ENCODE results near the gene KRT86.

Gene KRT86

GRCh38 chr12:52274521-52275120 lies at the start of gene KRT86:
Gene KRT86, plus strand, starts transcription at chr12:52274645. Its CDS starts 27,272 bp downstream, at chr12:52301917.
- no peak for DNase-seq (ENCODE audit: low read depth in 2 of 2)

DNA sequence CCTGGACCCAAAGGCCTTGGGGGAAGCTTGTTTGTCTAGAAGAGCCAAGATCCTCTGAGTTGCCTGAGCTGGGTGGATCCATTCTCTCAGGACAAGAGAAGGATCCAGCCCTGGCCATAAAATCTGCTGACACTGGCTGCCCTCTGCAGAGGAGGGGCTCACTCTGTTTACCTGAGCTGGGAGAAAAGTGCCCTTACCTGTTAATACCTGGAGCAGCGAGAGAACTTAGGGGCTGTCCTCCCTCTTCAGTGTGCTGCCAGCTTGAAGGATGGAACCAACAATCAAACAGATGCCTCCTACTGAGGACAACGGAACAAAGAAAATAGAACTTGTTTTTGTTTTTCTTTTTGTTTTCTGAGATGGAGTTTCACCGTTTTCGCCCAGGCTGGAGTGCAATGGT lies 48.7 kb upstream of the KRT86 start:
- DNase-seq (ENCODE audit: low read depth in 2 of 2): no peak

DNA sequence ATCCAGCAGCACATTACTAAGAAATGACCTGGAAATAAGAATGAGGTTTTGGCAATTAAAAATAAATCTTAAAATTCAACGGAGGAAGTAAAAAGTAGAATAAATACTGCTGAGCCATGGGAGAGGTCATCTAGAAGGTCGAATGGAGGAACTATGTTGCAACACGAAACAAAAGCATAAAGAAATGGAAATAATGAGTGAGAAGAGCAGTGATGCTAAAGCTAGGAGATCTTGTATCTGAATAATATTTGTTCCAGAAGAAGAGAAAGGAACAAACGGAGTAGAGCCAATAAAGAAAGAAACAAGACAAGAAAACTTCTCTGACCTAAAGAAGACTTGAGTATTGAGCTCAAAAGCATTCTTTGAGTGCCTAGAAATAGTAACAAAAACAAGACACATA lies 48.0 kb upstream of the KRT86 start:
- DNase-seq (ENCODE audit: low read depth in 2 of 2): no peak

DNA sequence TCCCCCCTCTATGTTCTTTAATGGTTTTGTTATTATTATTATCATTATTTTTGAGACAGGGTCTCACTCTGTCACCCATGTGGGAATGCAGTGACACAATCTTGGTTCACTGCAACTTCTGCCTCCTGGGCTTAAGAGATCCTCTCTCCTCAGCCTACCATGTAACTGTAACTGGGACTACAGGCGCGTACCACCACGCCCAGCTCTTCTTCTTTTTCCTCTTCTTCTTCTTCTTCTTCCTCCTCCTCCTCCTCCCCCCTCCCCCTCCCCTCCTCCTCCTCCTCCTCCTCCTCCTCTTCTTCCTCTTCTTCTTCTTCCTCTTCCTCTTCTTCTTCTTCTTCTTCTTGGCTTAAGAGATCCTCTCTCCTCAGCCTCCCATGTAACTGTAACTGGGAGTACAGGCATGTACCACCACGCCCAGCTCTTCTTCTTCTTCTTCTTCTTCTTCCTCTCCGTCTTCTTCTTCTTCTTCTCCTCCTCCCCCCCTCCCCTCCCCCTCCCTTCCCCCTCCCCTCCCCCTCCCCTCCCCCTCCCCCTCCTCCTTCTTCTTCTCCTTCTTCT lies 46.8 kb upstream of the KRT86 start:
- DNase-seq (ENCODE audit: low read depth in 2 of 2): no peak

DNA sequence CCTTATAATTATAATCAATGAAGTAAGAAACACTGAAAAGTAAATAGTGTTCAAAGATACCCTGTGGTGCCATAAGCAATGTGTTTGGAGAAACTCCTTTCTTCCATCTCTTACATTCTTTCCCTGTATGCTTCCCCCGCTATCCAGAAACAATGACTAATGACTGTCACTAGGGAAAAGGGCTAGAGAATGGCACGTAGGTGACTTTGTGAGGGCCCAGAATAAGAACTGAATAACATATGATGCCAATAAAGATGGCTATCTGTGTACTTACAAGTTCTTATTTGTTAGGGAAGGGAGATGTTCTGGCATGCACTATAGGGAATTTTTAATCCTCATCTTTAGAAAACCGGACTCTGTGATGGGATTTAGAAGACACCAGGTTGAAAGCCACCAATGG lies 46.1 kb upstream of the KRT86 start:
- no peak for DNase-seq (ENCODE audit: low read depth in 2 of 2)

DNA sequence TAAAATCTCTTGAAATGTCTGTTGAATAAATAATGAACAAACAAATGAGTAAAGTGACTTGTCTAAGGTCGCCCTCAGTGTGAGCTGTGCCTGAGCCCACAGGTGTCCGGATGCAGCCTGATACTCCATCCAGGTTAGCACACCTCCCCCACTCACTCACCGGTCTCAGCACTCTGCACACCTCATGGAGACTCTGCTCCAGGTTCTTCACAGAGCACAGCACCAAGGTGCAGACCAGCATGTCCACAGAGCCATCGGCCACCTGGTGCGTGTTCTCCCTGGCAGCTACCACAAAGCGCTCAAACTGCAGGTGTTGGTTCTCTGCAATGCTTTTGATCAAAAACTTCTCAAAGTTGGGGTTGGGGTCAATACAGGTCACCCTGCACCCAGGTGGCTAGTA lies 45.5 kb upstream of the KRT86 start:
- no peak for DNase-seq (ENCODE audit: low read depth in 2 of 2)

DNA sequence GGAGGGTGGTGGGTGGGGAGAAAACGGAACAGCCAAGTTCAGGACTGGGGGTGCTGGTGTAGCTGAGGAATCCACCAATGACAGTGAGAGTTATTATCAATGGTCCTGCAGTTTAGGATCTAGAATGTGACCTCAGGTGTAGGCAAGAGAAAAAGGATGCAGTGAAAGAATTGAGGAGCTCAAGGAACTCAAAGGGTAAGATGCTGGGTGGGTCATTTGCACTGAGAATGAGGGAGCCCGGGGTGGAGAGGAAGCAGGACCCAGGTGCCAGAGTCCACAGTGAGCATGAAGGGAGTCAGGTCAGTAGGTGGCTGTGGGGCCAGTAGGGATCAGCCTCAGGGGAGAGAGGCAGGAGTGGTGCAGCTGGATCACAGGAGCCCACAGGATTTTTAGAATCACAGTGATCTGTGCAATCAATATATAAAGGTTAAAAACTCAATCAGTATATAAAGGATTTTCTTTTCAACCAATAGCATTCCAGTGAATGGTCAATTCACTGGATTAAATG lies 44.6 kb upstream of the KRT86 start:
- DNase-seq (ENCODE audit: low read depth in 2 of 2): no peak

- DNase-seq (ENCODE audit: low read depth in 2 of 2): no peak
Observed at GRCh38 chr12:52230364-52231281, 43.8 kb upstream of the KRT86 start.

DNA sequence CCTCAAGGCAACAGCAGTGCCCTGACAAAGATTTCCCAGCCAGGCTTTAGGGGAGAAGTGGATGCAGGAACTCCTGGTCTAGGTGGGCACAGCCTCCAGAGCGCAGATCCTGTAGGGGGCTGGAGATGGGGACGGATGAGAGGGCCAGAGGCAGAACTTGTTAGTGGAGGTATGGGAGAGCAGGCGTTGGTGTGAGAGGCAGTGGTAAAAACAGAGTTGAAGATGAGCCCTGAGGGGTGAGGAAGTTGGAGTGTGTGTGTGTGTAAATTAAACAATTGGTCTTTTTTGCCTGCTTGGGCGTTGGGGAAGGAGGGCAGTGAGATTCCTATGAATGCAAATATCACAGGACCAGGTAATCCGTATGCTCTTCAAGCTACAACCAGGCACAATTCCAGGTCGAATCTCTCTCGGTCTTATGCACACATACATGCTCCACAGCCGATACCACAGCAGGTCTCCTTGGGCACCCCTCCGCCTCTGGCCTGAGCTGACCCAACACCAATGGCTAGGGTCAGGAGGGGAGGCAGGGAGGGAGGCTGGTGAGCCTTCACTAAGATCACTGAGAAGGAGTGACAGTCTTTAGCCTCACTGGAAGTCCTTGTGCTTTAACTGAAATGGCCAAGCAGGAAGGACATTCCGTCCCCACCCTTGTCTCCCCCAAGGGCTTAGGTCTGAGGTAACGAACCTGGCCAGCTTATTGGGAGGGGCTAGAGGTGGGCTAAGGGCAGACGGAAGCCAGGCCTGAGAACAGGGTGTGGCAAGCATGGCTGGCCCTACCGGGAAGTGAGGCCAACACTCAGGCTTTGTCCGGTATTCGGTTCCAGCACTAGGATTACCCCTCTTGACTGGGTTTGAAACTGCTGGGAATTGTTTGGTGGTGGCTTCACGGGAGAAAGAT lies 42.9 kb upstream of the KRT86 start:
- DNase-seq (ENCODE audit: low read depth in 2 of 2): no peak

- no peak for DNase-seq (ENCODE audit: low read depth in 2 of 2)
Observed at GRCh38 chr12:52232203-52232673, 42.2 kb upstream of the KRT86 start.

- no peak for DNase-seq (ENCODE audit: low read depth in 2 of 2)
Observed at GRCh38 chr12:52232674-52233461, 41.6 kb upstream of the KRT86 start, which contains the start of gene KRT7. Gene KRT7, plus strand, starts transcription at chr12:52233243. Its CDS starts 54 bp downstream, at chr12:52233297.

DNA sequence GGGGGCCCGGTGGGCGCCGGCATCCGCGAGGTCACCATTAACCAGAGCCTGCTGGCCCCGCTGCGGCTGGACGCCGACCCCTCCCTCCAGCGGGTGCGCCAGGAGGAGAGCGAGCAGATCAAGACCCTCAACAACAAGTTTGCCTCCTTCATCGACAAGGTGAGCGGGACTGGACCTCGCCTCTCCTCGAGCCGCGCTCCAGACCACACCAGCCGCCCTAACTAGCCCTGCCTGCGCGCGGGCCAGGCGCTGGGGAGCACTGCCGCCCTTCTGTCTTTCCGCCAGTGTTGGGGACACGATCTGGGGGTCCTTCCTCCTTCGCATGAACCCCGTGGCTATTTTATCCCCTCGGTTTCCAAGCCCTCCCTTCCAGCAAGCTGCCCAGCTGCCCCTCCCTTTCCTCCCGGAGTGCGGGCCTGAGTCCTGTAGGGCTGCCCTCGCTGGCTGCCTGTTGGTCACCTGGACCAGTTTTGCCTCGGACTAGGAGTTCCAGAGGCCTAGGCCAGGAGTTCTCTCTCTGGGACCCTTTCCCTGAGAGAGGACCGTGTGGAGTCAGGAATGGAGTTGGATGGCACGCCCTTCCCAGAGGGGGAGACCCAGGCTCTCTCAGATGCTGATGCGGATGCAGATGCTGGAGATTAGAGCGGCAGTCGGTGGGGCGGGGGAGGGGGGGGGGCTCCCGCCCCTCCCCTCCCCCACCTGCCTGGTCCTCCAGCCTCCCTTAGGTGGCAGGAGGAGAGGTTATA lies 40.8 kb upstream of the KRT86 start:
- no peak for DNase-seq (ENCODE audit: low read depth in 2 of 2)

DNA sequence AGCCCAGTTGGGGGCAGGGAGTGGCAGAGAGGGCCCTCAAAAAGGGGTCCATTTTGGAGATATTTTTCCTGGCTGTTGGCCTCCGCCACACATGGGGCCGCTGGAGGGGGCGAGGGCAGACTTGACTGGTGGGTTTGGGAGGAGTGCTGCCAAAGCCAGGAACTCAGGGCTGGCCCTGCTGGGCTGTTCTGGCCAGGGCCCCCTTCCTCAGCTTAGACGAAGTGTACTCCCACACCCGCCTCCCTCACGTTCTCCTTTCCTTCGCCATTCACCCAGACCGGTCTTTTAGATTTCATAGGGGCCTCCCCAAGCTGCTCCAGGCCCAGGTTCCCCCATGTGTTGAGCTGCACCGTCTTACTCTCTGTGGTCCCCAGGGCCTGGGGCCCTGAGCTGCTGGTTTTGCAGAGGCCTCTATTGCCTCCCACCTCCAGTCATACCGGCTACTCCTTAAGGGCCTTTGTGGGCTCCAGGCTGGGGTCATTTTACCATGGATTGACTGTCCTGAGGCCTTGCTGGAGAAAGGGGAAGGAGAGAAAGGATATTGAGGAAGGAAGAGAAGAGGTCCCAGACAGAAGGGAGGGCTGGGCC lies 40.1 kb upstream of the KRT86 start:
- DNase-seq (ENCODE audit: low read depth in 2 of 2): no peak

GRCh38 chr12:52235001-52235764 lies 39.3 kb upstream of the KRT86 start:
- no peak for DNase-seq (ENCODE audit: low read depth in 2 of 2)

DNA sequence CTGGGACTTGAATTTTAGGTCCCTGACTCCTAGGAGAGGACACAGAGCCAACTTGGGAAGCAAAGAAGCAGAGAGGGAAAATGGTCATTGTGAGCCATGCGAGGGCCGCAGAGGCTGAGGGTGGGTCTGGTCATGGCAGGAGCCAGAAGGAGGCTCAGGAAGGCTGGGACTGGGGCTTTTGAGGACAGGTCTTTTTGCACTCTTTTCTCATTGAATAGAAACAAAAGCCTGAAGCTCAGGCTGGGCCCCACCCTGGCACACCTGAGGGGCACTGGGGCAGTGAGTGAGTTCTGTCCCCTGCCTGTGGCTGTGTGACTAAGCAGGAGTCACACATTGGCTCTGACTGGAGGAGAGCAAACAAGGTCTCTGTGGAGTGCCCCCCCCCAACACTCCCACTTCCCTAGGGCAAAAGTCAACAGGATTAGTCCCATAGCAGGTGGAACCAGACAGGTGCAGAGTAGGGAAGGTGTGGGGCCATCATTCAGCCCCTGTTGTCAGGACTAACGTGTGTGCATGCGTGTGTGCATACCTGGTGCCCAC lies 38.6 kb upstream of the KRT86 start:
- no peak for DNase-seq (ENCODE audit: low read depth in 2 of 2)

- DNase-seq (ENCODE audit: low read depth in 2 of 2): no peak
Observed at GRCh38 chr12:52236386-52237050, 37.9 kb upstream of the KRT86 start.

- DNase-seq (ENCODE audit: low read depth in 2 of 2): no peak
Observed at GRCh38 chr12:52238207-52238840, 36.1 kb upstream of the KRT86 start.

Measured in stimulated activated CD4-positive, alpha-beta T cell treated with anti-CD3 and anti-CD28 coated beads, Interleukin-1b, Interleukin-23, amount 100 ng/mL, for 4 hours (primary cell).